Measurements from ENCODE around the gene BCAM.

DNA sequence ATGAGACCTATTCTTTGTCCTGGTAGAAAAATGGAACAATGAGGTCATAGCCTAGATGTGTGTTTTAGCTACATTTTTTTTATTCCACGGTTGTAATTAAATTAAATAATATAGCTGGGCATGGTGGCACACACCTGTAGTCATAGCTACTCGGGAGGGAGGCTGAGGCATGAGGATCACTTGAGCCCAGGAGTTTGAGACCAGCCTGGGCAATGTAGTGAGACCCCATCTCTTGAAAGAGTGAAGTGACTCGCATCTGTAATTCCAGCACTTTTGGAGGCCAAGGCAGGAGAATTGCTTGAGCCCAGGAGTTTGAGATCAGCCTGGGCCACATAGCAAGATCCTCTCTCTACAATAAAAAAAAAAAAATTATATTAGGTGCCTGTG lies 43.0 kb upstream of the BCAM start:
- TF ChIP-seq, protein P1, sequence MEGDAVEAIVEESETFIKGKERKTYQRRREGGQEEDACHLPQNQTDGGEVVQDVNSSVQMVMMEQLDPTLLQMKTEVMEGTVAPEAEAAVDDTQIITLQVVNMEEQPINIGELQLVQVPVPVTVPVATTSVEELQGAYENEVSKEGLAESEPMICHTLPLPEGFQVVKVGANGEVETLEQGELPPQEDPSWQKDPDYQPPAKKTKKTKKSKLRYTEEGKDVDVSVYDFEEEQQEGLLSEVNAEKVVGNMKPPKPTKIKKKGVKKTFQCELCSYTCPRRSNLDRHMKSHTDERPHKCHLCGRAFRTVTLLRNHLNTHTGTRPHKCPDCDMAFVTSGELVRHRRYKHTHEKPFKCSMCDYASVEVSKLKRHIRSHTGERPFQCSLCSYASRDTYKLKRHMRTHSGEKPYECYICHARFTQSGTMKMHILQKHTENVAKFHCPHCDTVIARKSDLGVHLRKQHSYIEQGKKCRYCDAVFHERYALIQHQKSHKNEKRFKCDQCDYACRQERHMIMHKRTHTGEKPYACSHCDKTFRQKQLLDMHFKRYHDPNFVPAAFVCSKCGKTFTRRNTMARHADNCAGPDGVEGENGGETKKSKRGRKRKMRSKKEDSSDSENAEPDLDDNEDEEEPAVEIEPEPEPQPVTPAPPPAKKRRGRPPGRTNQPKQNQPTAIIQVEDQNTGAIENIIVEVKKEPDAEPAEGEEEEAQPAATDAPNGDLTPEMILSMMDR (IDR thresholded peaks at IDR 0.05; ENCODE audit: insufficient read depth, low read length, poor library complexity, severe bottlenecking), result no peak
- no peak for TF ChIP-seq EZH2phosphoT487 (conservative IDR thresholded peaks at IDR 0.05; ENCODE audit: low read length)

Measured in SU-DHL-6 (cell line).